ENCODE measurements around the gene NIBAN1. TPM values are rescaled to one million over a fixed set of nuclear protein-coding genes. Genes with fewer than 3 reads are reported as not detected.

NIBAN1 gene
- total RNA-seq, 1 donor from 2014 or later = 72.8 TPM

DNA sequence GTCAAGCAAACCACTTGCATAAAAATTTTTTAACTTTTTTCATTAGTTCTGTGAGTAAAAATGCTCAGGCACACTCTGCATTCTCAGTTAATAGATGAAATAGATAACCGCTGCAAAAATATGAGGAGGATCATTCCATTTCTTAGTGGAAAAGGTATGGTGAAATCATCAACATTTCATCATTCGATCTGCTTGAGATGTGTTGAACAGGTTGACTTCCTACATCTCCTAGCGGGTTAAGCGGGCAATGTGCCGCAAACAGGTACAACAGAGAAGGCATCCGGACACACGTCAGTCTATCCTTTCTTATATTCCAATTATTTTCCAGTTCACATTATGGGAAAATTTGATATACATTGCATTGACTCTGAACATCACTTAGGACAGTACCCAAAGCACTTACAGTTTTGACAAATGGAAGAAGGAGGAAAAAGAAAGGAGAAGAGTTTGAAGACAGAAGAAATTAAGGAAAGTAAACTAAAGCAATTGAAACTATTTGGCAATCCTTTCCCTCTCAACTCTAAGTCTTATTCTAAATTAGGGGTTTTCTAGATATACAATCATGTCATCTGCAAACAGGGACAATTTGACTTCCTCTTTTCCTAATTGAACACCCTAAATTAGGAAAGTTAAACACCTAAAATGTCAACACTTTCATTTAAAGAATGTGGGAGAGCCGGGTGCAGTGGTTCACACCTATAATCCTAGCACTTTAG is 33.5 kb downstream of the NIBAN1 start:
- Histone ChIP-seq H3K4me3 (ENCODE audit: low read depth, low read length) (no peak overlapping the region), H3K36me3 (ENCODE audit: control insufficient read depth, insufficient read depth, low read length) (no peaks in the 10 kb centered on the region), H3K27me3 (ENCODE audit: control insufficient read depth, insufficient read depth, low read length) (no peaks in the 10 kb centered on the region)
- DNase-seq (ENCODE audit: low read depth) = no peak
- TF ChIP-seq, protein P1, sequence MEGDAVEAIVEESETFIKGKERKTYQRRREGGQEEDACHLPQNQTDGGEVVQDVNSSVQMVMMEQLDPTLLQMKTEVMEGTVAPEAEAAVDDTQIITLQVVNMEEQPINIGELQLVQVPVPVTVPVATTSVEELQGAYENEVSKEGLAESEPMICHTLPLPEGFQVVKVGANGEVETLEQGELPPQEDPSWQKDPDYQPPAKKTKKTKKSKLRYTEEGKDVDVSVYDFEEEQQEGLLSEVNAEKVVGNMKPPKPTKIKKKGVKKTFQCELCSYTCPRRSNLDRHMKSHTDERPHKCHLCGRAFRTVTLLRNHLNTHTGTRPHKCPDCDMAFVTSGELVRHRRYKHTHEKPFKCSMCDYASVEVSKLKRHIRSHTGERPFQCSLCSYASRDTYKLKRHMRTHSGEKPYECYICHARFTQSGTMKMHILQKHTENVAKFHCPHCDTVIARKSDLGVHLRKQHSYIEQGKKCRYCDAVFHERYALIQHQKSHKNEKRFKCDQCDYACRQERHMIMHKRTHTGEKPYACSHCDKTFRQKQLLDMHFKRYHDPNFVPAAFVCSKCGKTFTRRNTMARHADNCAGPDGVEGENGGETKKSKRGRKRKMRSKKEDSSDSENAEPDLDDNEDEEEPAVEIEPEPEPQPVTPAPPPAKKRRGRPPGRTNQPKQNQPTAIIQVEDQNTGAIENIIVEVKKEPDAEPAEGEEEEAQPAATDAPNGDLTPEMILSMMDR (IDR thresholded peaks at IDR 0.05; ENCODE audit: insufficient read depth, low read length, poor library complexity, severe bottlenecking) = no peak

DNA sequence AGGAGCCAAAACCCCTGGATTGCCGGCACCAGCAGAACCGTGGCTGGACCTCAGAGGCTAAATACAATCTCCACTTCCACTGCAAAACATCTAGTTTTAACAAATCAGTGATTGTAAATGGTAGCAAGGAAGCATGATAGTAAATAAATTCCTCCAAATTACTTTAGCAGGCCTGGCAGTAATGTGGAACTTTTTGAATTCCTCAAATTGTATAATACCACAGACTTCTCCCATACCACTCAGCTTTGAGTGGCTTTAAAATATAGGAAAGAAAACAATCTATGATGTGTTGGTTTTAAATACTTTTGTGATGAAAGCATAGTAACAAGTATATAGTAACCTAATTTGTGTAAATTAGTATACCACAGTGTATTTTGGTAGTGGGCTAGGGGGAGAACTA is 34.1 kb downstream of the NIBAN1 start:
- no peak for DNase-seq (ENCODE audit: low read depth)
- H3K27me3 ChIP-seq (ENCODE audit: control insufficient read depth, insufficient read depth, low read length) = no peaks in the 10 kb centered on the region
- no peak overlapping the region for H3K4me3 ChIP-seq (ENCODE audit: low read depth, low read length)
- H3K36me3 ChIP-seq (ENCODE audit: control insufficient read depth, insufficient read depth, low read length) = no peaks in the 10 kb centered on the region
- TF ChIP-seq, protein P1 (IDR thresholded peaks at IDR 0.05; ENCODE audit: insufficient read depth, low read length, poor library complexity, severe bottlenecking) = no peak

DNA sequence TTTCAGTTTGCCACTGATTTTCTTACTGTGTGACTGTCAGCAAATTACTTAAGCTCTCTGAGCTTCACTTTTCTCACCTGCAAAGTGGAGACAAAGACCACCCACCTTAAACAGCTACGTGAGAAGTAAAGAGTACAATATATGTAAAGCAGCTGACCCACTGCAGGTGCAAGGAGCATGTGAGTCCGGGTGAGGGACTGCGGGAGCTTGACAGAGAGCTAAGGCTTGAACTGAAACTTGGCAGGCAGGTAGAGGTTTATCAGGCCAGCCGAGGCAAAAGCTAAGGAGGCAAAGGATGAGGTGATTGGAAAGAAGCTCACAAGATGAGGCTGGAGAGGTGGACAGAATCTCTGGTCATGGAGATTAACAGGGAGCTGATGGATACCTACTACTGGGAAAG is 36.6 kb downstream of the NIBAN1 start:
- DNase-seq (ENCODE audit: low read depth) = no peak
- H3K27me3 ChIP-seq (ENCODE audit: control insufficient read depth, insufficient read depth, low read length) = no peaks in the 10 kb centered on the region
- no peaks in the 10 kb centered on the region for H3K36me3 ChIP-seq (ENCODE audit: control insufficient read depth, insufficient read depth, low read length)
- H3K4me3 ChIP-seq (ENCODE audit: low read depth, low read length) = no peak overlapping the region
- TF ChIP-seq, protein P1 (IDR thresholded peaks at IDR 0.05; ENCODE audit: insufficient read depth, low read length, poor library complexity, severe bottlenecking) = no peak

DNA sequence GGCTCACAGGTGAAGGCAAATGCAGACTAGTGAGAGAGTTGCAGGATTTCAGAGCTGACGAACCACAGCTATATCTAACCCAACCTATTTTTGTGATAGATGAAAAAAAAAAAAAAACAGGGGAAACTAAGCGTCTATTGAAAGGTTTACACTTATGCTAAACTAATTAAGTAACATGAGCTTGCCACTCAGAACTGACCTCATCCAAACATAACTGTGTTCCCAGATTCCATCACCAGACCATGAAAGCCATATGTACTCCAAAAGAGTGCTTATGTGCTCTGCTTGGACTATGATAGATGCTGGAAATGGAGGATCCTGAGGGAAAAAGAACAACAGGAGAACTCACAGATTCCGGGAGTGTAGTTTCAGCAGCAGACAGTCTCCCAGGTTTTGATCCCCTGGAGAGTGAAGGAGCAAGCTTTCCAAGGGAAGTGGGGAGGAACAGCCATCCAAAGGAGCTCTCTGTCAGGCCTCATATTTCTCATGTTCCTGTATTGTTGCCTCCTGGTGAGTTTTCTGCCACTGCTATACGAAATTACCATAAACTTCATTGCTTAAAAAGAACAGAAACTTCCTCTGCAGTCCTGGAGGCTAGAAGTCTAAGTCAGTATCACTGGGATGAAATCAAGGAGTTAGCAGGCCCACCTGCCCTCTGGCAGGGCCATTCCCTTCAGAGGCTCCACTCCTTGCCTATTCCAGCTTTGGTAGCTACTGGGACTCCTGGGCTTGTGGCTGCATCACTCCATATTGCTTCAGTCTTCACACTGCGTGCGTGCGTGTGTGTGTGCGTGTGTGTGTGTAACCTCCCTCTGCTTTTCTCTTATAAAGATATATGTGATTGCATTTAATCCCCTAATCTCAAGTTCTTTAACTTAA is 38.1 kb downstream of the NIBAN1 start:
- no peaks in the 10 kb centered on the region for H3K27me3 ChIP-seq (ENCODE audit: control insufficient read depth, insufficient read depth, low read length)
- H3K36me3 ChIP-seq (ENCODE audit: control insufficient read depth, insufficient read depth, low read length) = no peaks in the 10 kb centered on the region
- TF ChIP-seq, protein P1 (IDR thresholded peaks at IDR 0.05; ENCODE audit: insufficient read depth, low read length, poor library complexity, severe bottlenecking) = no peak
- H3K4me3 ChIP-seq (ENCODE audit: low read depth, low read length) = no peak overlapping the region
- DNase-seq (ENCODE audit: low read depth) = no peak

DNA sequence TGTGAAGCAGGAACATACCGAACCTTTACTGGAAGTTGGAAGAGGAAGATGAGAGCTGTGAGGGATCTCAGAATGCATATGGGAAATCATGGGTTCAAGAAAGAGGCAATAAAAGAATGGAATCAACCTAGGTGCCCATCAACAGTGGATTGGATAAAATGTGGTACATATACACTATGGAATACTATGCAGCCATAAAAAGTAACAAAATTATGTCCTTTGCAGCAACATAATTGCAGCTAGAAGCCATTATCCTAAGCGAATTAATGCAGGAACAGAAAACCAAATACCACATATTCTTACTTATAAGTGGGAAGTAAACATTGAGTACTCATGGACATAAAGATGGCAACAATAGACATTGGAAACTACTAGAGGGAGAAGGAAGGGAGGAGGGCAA is 40.4 kb downstream of the NIBAN1 start:
- H3K27me3 ChIP-seq (ENCODE audit: control insufficient read depth, insufficient read depth, low read length) = no peaks in the 10 kb centered on the region
- H3K36me3 ChIP-seq (ENCODE audit: control insufficient read depth, insufficient read depth, low read length) = no peaks in the 10 kb centered on the region
- DNase-seq (ENCODE audit: low read depth) = no peak
- TF ChIP-seq, protein P1 (IDR thresholded peaks at IDR 0.05; ENCODE audit: insufficient read depth, low read length, poor library complexity, severe bottlenecking) = no peak
- H3K4me3 ChIP-seq (ENCODE audit: low read depth, low read length) = no peak overlapping the region
